ENCODE measurements around the gene IFIT3. TPM values are rescaled to one million over a fixed set of nuclear protein-coding genes. Genes with fewer than 3 reads are reported as not detected.

IFIT3 gene
- total and polyA plus RNA-seq, 9 of the 15 experiments (the other 6 are each of a cell fraction or from before 2014, with no cell fraction given): 0.23 to 2.2 (median 0.77) TPM

- TF ChIP-seq, protein P1, sequence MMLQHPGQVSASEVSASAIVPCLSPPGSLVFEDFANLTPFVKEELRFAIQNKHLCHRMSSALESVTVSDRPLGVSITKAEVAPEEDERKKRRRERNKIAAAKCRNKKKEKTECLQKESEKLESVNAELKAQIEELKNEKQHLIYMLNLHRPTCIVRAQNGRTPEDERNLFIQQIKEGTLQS (IDR thresholded peaks at IDR 0.05): peak; percentile 63; the same call in 1 of the 2 replicates
- TF ChIP-seq, protein P1 (CRISPR knock-in tag; conservative IDR thresholded peaks at IDR 0.05): no peak
- peak; percentile 79 for TF ChIP-seq CEBPB (tag; IDR thresholded peaks at IDR 0.05)
- no peak for TF ChIP-seq CEBPG (CRISPR knock-in tag; IDR thresholded peaks at IDR 0.05)
- TF ChIP-seq CEBPG (tag; conservative IDR thresholded peaks at IDR 0.05 in 1 of 2, IDR thresholded peaks at IDR 0.05 in 1 of 2): peak; percentile 69; a peak in 3 of 4 replicates
- TF ChIP-seq ZSCAN29 (IDR thresholded peaks at IDR 0.05): no peak
- TF ChIP-seq C11orf30 (IDR thresholded peaks at IDR 0.05; ENCODE audit: low read depth): no peak
- no peak for TF ChIP-seq ZNF668 (CRISPR knock-in tag; IDR thresholded peaks at IDR 0.05)
- TF ChIP-seq NONO (IDR thresholded peaks at IDR 0.05; ENCODE audit: low read depth in 2 of 2, low read length in 1 of 2): no peak
- Histone ChIP-seq H3K9me3 (replicated peaks; ENCODE audit: control insufficient read depth, insufficient read depth, low read depth, low read length) (no peaks in the 10 kb centered on the region), H3K9me1 (ENCODE audit: control insufficient read depth, insufficient read depth, low read length) (no peaks in the 10 kb centered on the region), H3K79me2 (ENCODE audit: control insufficient read depth, insufficient read depth, low read length) (no peaks in the 10 kb centered on the region), H2AFZ (ENCODE audit: low read depth, low read length) (0 out of 2 replicates have a peak overlapping the region, but pooled peaks have one; percentile 23), H3K4me2 (ENCODE audit: insufficient read depth, low read length) (no peak overlapping the region), H4K20me1 (replicated peaks; ENCODE audit: control insufficient read depth, insufficient read depth, low read length) (no peaks in the 10 kb centered on the region), H3K9ac (ENCODE audit: insufficient read depth in 1 of 2, low read depth in 2 of 2, low read length in 2 of 2) (no peak overlapping the region), H3K4me1 (replicated peaks in 1 of 2; ENCODE audit: control insufficient read depth in 2 of 2, insufficient read depth in 2 of 2, low read length in 2 of 2) (peaks cover 5 to 10% of the 10 kb centered on the region in 2 experiments; a peak in 4 of 5 replicates), H3K27ac (ENCODE audit: extremely low read depth, low read depth, low read length) (no peak overlapping the region), H3K4me3 (no peak overlapping the region), H3K36me3 (ENCODE audit: control insufficient read depth, insufficient read depth, low read length) (no peaks in the 10 kb centered on the region), H3K27me3 (ENCODE audit: control insufficient read depth in 2 of 2, insufficient read depth in 2 of 2, low read length in 2 of 2) (no peaks in the 10 kb centered on the region)
- DNase-seq (ENCODE audit: extremely low read depth in 1 of 4, low spot score in 3 of 4) (no peak), FAIRE-seq (no peak), ATAC-seq (no peak)
- intact Hi-C loops (cut with micrococcal nuclease) (no loop called here), in situ Hi-C loops (cut with MboI) (no loop called here)
- ChIA-PET POLR2A (no interaction called here), CTCF (ENCODE audit: low intra/inter-chr PET ratio) (no interaction called here)
- no TSS peak for BruUV-seq (replicated peaks)
- WGBS (ENCODE audit: insufficient coverage, low coverage, missing lambda C conversion rate): 58% methylated on average over 3 of the region's 4 CpGs
Observed at GRCh38 chr10:89346405-89347254, 18.8 kb downstream of the IFIT3 start.

Measured in K562 (cell line).